ENCODE measurements around the gene ATL3. TPM values are rescaled to one million over a fixed set of nuclear protein-coding genes. Genes with fewer than 3 reads are reported as not detected.

Gene ATL3
- total RNA-seq, 2 donors from 2014 or later: 38.2 to 55.2 TPM

GRCh38 chr11:63713766-63714165 is 42.6 kb upstream of the ATL3 start:
- Histone ChIP-seq H3K27ac (no peak overlapping the region), H3K27me3 (no peaks in the 10 kb centered on the region), H3K9me3 (no peaks in the 10 kb centered on the region), H3K36me3 (no peaks in the 10 kb centered on the region), H3K9ac (ENCODE audit: low read depth in 2 of 2, low read length in 2 of 2) (no peak overlapping the region), H3K4me1 (no peaks in the 10 kb centered on the region), H3K4me3 (no peak overlapping the region)
- DNase-seq: no peak
- intact Hi-C loops (cut with DNase I): no loop called here
- TF ChIP-seq CTCF (IDR thresholded peaks at IDR 0.05): no peak

GRCh38 chr11:63711838-63712237 is 40.7 kb upstream of the ATL3 start:
- Histone ChIP-seq H3K9ac (ENCODE audit: low read depth in 2 of 2, low read length in 2 of 2) (no peak overlapping the region), H3K4me3 (no peak overlapping the region), H3K9me3 (no peaks in the 10 kb centered on the region), H3K27ac (no peak overlapping the region), H3K27me3 (no peaks in the 10 kb centered on the region), H3K36me3 (no peaks in the 10 kb centered on the region), H3K4me1 (no peaks in the 10 kb centered on the region)
- intact Hi-C loops (cut with DNase I): no loop called here
- DNase-seq: no peak
- TF ChIP-seq CTCF (IDR thresholded peaks at IDR 0.05): no peak

- intact Hi-C loops (cut with DNase I): no loop called here
- no peaks in the 10 kb centered on the region for H3K36me3 ChIP-seq
- no peak overlapping the region for H3K9ac ChIP-seq (ENCODE audit: low read depth in 2 of 2, low read length in 2 of 2)
- no peak overlapping the region for H3K27ac ChIP-seq
- peak; percentile 23 for DNase-seq
- H3K4me3 ChIP-seq: no peak overlapping the region
- TF ChIP-seq CTCF (IDR thresholded peaks at IDR 0.05): no peak
- H3K4me1 ChIP-seq: no peaks in the 10 kb centered on the region
- no peaks in the 10 kb centered on the region for H3K27me3 ChIP-seq
- no peaks in the 10 kb centered on the region for H3K9me3 ChIP-seq
These were observed 39.5 kb upstream of the ATL3 start for GRCh38 chr11:63710476-63711217.

GRCh38 chr11:63709336-63709884 is 38.2 kb upstream of the ATL3 start:
- H3K27me3 ChIP-seq: no peaks in the 10 kb centered on the region
- intact Hi-C loops (cut with DNase I): no loop called here
- no peak for TF ChIP-seq CTCF (IDR thresholded peaks at IDR 0.05)

GRCh38 chr11:63708764-63709163 is 37.6 kb upstream of the ATL3 start:
- Histone ChIP-seq H3K4me1 (no peaks in the 10 kb centered on the region), H3K9me3 (no peaks in the 10 kb centered on the region), H3K36me3 (no peaks in the 10 kb centered on the region), H3K27ac (no peak overlapping the region), H3K27me3 (no peaks in the 10 kb centered on the region), H3K4me3 (no peak overlapping the region), H3K9ac (ENCODE audit: low read depth in 2 of 2, low read length in 2 of 2) (no peak overlapping the region)
- TF ChIP-seq CTCF (IDR thresholded peaks at IDR 0.05): no peak
- intact Hi-C loops (cut with DNase I): no loop called here
- no peak for DNase-seq

More at GRCh38 chr11:63709336-63709884, 38.2 kb upstream of the ATL3 start:
- H3K9me3 ChIP-seq: no peaks in the 10 kb centered on the region
- no peak for DNase-seq
- no peak overlapping the region for H3K4me3 ChIP-seq
- H3K27ac ChIP-seq: no peak overlapping the region
- no peak overlapping the region for H3K9ac ChIP-seq (ENCODE audit: low read depth in 2 of 2, low read length in 2 of 2)
- H3K4me1 ChIP-seq: no peaks in the 10 kb centered on the region
- H3K36me3 ChIP-seq: no peaks in the 10 kb centered on the region
